ENCODE measurements around the gene TRPV2. TPM values are rescaled to one million over a fixed set of nuclear protein-coding genes. Genes with fewer than 3 reads are reported as not detected.

TRPV2 gene
- total and polyA plus RNA-seq, 9 of the 15 experiments (the other 6 are each of a cell fraction or from before 2014, with no cell fraction given) = 10.0 to 97.5 (median 30.3) TPM

- TF ChIP-seq HBP1 (CRISPR knock-in tag; IDR thresholded peaks at IDR 0.05) (peak; percentile 92; the same call in 1 of the 2 replicates), NBN (IDR thresholded peaks at IDR 0.05; ENCODE audit: low read depth) (no peak; the same call in 1 of the 2 replicates), TAF15 (IDR thresholded peaks at IDR 0.05; ENCODE audit: low read depth, low read length) (no peak), GTF2F1 (IDR thresholded peaks at IDR 0.05; ENCODE audit: low read depth, low read length) (0 out of 2 replicates have a peak, but pooled peaks have one; percentile 45), TARDBP (IDR thresholded peaks at IDR 0.05) (peak; percentile 25; the same call in 1 of the 2 replicates), ATF4 (CRISPR knock-in tag; IDR thresholded peaks at IDR 0.05) (peak; percentile 84), CSDE1 (IDR thresholded peaks at IDR 0.05) (peak in 1 of 2 experiments; percentile 62; a peak in 1 of 4 replicates), ZBTB1 (CRISPR knock-in tag; IDR thresholded peaks at IDR 0.05; ENCODE audit: borderline replicate concordance, low read depth) (no peak; the same call in 1 of the 2 replicates), LARP7 (IDR thresholded peaks at IDR 0.05) (no peak), ID3 (CRISPR knock-in tag; IDR thresholded peaks at IDR 0.05) (no peak), ID3 (tag; IDR thresholded peaks at IDR 0.05) (peak; percentile 73; the same call in 1 of the 2 replicates), E2F6 (IDR thresholded peaks at IDR 0.05; ENCODE audit: borderline replicate concordance in 1 of 2, extremely low read depth in 1 of 2, insufficient read depth in 1 of 2, insufficient read length in 1 of 2, low read depth in 1 of 2, low read length in 1 of 2, poor library complexity in 1 of 2, severe bottlenecking in 1 of 2) (peak; percentile 33 to 43), NCOA2 (IDR thresholded peaks at IDR 0.05; ENCODE audit: partially characterized antibody in 2 of 2) (no peak), SIN3B (IDR thresholded peaks at IDR 0.05; ENCODE audit: low read depth) (no peak; the same call in 1 of the 2 replicates), ADNP (tag; IDR thresholded peaks at IDR 0.05) (no peak), FOXA3 (CRISPR knock-in tag; conservative IDR thresholded peaks at IDR 0.05 in 1 of 2, IDR thresholded peaks at IDR 0.05 in 1 of 2) (peak in 1 of 2 experiments; percentile 70; a peak in 2 of 4 replicates), CBX8 (IDR thresholded peaks at IDR 0.05; ENCODE audit: borderline replicate concordance, extremely low read depth, low read depth, low read length, poor library complexity, severe bottlenecking) (no peak), NUFIP1 (IDR thresholded peaks at IDR 0.05; ENCODE audit: partially characterized antibody) (no peak), ZNF41 (CRISPR knock-in tag; conservative IDR thresholded peaks at IDR 0.05) (no peak; the same call in 1 of the 2 replicates), WHSC1 (IDR thresholded peaks at IDR 0.05; ENCODE audit: low read length) (no peak), HNRNPLL (IDR thresholded peaks at IDR 0.05; ENCODE audit: low read depth, low read length, poor library complexity, severe bottlenecking) (peak; percentile 52), SMARCB1 (IDR thresholded peaks at IDR 0.05; ENCODE audit: insufficient read length, low read depth) (no peak), TBL1XR1 (IDR thresholded peaks at IDR 0.05; ENCODE audit: low read length in 2 of 2) (no peak; a peak in 2 of 4 replicates)
Measured at GRCh38 chr17:16380640-16381495, 34.5 kb upstream of the TRPV2 start, which contains the start of gene UBB (continued).
